Heart left ventricle (tissue), 16 donors: Measurements from ENCODE around the gene KITLG. TPM values are rescaled to one million over a fixed set of nuclear protein-coding genes. Genes with fewer than 3 reads are reported as not detected.

Source experiments
- ATAC-seq, 4 donors: fragments of 200-7000 bp; cut with Tn5 transposase; one replicate each; pipeline ENCODE4 v1.9.1; 2020 to 2022; ENCODE audit warnings: moderate library complexity in 4 of 4, mild to moderate bottlenecking in 3 of 4, moderate number of reproducible peaks in 1 of 4
- DNase-seq, 5 donors: peaks; one replicate each; pipeline ENCODE4 v3.0.0-alpha.2; 2020
- H3K27ac ChIP-seq, 12 donors: fragments of 200-600 bp; sonication (generic) in 4 of 12; one replicate each; pipeline versions ENCODE4 v1.5.0 to v1.8.0; 2016 to 2022; ENCODE audit warnings: mild to moderate bottlenecking in 2 of 12
- H3K27me3 ChIP-seq, 9 donors: fragments of 200-600 bp; sonication (generic) in 2 of 9; one replicate each; pipeline versions ENCODE4 v1.5.1 to v1.8.0; 2016 to 2022; ENCODE audit warnings: mild to moderate bottlenecking in 3 of 9
- H3K36me3 ChIP-seq, 9 donors: fragments of 200-600 bp; sonication (generic) in 2 of 9; one replicate each; pipeline versions ENCODE4 v1.5.0 to v1.8.0; 2018 to 2022; ENCODE audit warnings: mild to moderate bottlenecking in 2 of 9
- H3K4me1 ChIP-seq, 12 donors: fragments of 200-600 bp; sonication (generic) in 4 of 12; one replicate each; pipeline versions ENCODE4 v1.5.0 to v1.8.0; 2016 to 2022; ENCODE audit warnings: mild to moderate bottlenecking in 3 of 12
- H3K4me3 ChIP-seq, 12 donors: fragments of 200-600 bp; sonication (generic) in 4 of 12; one replicate each; pipeline versions ENCODE4 v1.5.0 to v1.8.0; 2017 to 2022; ENCODE audit warnings: mild to moderate bottlenecking in 9 of 12, moderate library complexity in 4 of 12
- H3K9me3 ChIP-seq, 12 donors: fragments of 200-600 bp; sonication (generic) in 4 of 12; one replicate each; pipeline versions ENCODE4 v1.5.0 to v1.8.0; 2016 to 2022; ENCODE audit warnings: mild to moderate bottlenecking in 1 of 12
- POLR2A ChIP-seq, 2 donors: fragments of 450-650 bp; IDR thresholded peaks; one replicate each; pipeline ENCODE4 v1.6.1; 2017; ENCODE audit warnings: antibody characterized with exemption in 2 of 2, mild to moderate bottlenecking in 2 of 2, moderate library complexity in 2 of 2
- WGBS, 4 donors: extraction: QIAGEN DNeasy Blood & Tissue Kit in 2 of 4; methylation state at CpG; one replicate each; pipeline versions ENCODE4 v1.1.5 to v1.1.7; 2013 to 2018; 5-methylcytosine and 5-hydroxymethylcytosine counted together
- intact Hi-C, 10 donors: fragments of 100-400 bp; cut with DNase I; formaldehyde crosslinking; loops; one replicate each; pipeline versions ENCODE4 v1.11.1 to v1.14.2; 2022
- polyA plus RNA-seq, 2 donors: library from polyadenylated mRNA; stranded (reverse); fragments of 200-250 nt; gene quantifications; one replicate each; pipeline ENCODE4 v1.2.3, GENCODE V29; 2013
- total RNA-seq, 9 donors: library from RNA; depleted of rRNA in 2 of 9; stranded (reverse); fragments of >200 nt in 2 of 9; fragmentation: NEBNext Ultra II Directional in 3 of 9; extraction: Animal tissue kit (Norgen Biotek cat#: 25700) in 3 of 9; gene quantifications; one replicate each; pipeline versions ENCODE4 v1.1.0 to v1.2.4, GENCODE V29; 2016 to 2023
- TF ChIP-seq, protein P1 (sequence below), 12 donors: fragments of 200-600 bp; sonication (generic) in 4 of 12; IDR thresholded peaks; one replicate each; pipeline versions ENCODE4 v1.5.0 to v1.8.0; 2018 to 2022; ENCODE audit warnings: antibody characterized with exemption in 12 of 12, mild to moderate bottlenecking in 5 of 12
- donor health status: ischemic (EF 13 %, LVEDD 7.1; RV severe dilation, severe dysfunction).
- donor health status: healthy with polysubstance abuse.
- donor health status: DM: no; HTN: yes; CAD: no.
- donor health status: DM: no; HTN: no; CAD: no.
- donor health status: ischemic (EF 25% LVEDD 6.9; RV normal size, moderate dysfunction).
- donor health status: ischemic (EF 25% LVEDD 5.7; RV mildly dilated, moderate dysfunction).
- donor health status: healthy.
- donor health status: DM: yes; HTN: yes; CAD: no.
- donor health status: ischemic (EF 35%, LVEDD 5.7; RV mildly dilated, moderate dysfunction).
- donor health status: nonischemic (EF 11% LVEDD 7.7; RV severe dilation, severe dysfunction).
- donor health status: DM: yes; HTN: yes; CAD: no.
- donor health status: PGD.
- donor health status: ischemic (EF 29% LVEDD 5.4; RV normal size, mild dysfunction).
- donor health status: nonischemic (EF 23%, LVEDD 6.1; RV moderate dilation, normal function).

KITLG gene
- total and polyA plus RNA-seq, 11 donors, result 3.1 to 15.3 (median 9.3) TPM

DNA sequence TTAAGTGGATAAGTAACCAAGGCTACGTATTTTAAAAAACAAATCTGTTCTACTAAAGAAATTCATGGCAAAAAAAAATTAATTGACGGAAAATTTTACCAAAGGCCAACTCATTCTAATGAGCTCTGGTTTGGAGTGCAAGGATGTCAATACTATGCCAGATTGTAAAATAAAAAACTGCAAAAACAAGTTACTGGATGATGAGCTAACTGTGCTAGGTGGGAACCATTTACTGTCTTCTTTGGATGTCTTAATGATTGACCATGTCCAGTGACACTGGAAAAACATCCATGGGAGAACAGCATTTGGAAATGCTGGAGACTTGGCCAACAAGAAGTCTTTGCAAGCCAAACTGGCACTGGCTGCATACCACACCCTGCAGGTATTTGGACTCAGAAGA, 41.6 kb downstream of the KITLG start:
- ATAC-seq (no peak), DNase-seq (no peak)
- Histone ChIP-seq H3K4me1 (peaks cover 0 to 8% (median 0%) of the 10 kb centered on the region in 12 donors), H3K4me3 (no peak overlapping the region), H3K27ac (no peak overlapping the region), H3K36me3 (peaks cover 0 to 49% (median 0%) of the 10 kb centered on the region in 9 donors), H3K9me3 (no peaks in the 10 kb centered on the region), H3K27me3 (no peaks in the 10 kb centered on the region)
- WGBS, 4 donors, result 84 to 93% (median 90%) methylated on average over 2 of the region's 2 CpGs
- intact Hi-C loops, result no loop called here
- no peak for TF ChIP-seq POLR2A (IDR thresholded peaks at IDR 0.05)
- TF ChIP-seq, protein P1, sequence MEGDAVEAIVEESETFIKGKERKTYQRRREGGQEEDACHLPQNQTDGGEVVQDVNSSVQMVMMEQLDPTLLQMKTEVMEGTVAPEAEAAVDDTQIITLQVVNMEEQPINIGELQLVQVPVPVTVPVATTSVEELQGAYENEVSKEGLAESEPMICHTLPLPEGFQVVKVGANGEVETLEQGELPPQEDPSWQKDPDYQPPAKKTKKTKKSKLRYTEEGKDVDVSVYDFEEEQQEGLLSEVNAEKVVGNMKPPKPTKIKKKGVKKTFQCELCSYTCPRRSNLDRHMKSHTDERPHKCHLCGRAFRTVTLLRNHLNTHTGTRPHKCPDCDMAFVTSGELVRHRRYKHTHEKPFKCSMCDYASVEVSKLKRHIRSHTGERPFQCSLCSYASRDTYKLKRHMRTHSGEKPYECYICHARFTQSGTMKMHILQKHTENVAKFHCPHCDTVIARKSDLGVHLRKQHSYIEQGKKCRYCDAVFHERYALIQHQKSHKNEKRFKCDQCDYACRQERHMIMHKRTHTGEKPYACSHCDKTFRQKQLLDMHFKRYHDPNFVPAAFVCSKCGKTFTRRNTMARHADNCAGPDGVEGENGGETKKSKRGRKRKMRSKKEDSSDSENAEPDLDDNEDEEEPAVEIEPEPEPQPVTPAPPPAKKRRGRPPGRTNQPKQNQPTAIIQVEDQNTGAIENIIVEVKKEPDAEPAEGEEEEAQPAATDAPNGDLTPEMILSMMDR (IDR thresholded peaks at IDR 0.05), result no peak

DNA sequence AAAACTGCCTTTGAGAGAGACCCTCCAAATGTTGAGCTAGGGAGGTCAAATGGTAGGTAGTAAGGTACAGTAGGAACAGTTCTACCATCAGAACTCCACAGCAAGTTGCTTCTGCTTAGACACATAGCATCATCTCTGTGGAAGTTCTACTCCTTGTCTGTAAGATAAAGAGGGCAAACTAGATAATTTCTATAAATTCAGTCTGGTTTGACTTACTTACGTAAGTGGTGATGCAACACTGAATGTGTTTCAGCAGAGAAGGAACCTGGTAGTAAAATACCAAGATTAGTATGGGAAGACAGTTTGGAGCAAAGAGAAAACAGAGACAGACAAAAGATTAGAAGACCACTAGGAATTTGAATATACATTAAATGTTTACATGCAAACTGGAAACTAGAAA, 42.0 kb downstream of the KITLG start:
- intact Hi-C loops, result no loop called here
- no peak overlapping the region for H3K4me3 ChIP-seq
- ATAC-seq (no peak), DNase-seq (no peak)
- no peaks in the 10 kb centered on the region for H3K27me3 ChIP-seq
- no peak overlapping the region for H3K27ac ChIP-seq
- H3K4me1 ChIP-seq, result peaks cover 0 to 8% (median 0%) of the 10 kb centered on the region in 12 donors
- 89 to 98% (median 94%) methylated on average over 1 of the region's 1 CpG for WGBS, 4 donors
- no peaks in the 10 kb centered on the region for H3K9me3 ChIP-seq
- peaks cover 0 to 46% (median 0%) of the 10 kb centered on the region in 9 donors for H3K36me3 ChIP-seq
- TF ChIP-seq, protein P1 (IDR thresholded peaks at IDR 0.05), result no peak
- no peak for TF ChIP-seq POLR2A (IDR thresholded peaks at IDR 0.05)

DNA sequence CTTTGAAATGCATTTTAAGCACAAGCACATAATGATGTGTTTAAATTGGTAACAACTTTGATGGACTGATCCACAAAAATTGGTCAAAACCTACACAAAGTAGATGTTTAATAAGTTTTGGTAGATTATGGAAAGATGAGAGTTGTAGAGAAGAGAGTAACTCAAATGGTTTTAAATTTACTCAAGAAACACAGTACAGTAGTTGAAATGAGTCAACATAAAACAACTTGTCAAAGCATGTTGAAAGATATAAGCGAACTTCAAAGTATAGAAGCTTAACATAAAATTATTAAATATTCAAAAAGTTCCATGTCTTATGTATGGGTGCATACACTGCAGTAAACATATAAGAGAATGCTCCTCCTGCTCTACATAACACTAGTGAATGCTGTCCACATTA, 49.4 kb downstream of the KITLG start:
- intact Hi-C loops, result no loop called here
- peaks cover 0 to 17% (median 6%) of the 10 kb centered on the region in 12 donors for H3K4me1 ChIP-seq
- DNase-seq (no peak), ATAC-seq (no peak)
- H3K4me3 ChIP-seq, result no peak overlapping the region
- TF ChIP-seq, protein P1 (IDR thresholded peaks at IDR 0.05), result no peak
- no peak for TF ChIP-seq POLR2A (IDR thresholded peaks at IDR 0.05)
- H3K9me3 ChIP-seq, result peaks cover 0 to 12% (median 5%) of the 10 kb centered on the region in 12 donors
- WGBS, 4 donors, result 96 to 100% (median 99%) methylated on average over 1 of the region's 1 CpG
- peaks cover 0 to 24% (median 4%) of the 10 kb centered on the region in 9 donors for H3K36me3 ChIP-seq
- peak overlapping the region in 1 of 12 donors; percentile 39 for H3K27ac ChIP-seq
- H3K27me3 ChIP-seq, result no peaks in the 10 kb centered on the region

DNA sequence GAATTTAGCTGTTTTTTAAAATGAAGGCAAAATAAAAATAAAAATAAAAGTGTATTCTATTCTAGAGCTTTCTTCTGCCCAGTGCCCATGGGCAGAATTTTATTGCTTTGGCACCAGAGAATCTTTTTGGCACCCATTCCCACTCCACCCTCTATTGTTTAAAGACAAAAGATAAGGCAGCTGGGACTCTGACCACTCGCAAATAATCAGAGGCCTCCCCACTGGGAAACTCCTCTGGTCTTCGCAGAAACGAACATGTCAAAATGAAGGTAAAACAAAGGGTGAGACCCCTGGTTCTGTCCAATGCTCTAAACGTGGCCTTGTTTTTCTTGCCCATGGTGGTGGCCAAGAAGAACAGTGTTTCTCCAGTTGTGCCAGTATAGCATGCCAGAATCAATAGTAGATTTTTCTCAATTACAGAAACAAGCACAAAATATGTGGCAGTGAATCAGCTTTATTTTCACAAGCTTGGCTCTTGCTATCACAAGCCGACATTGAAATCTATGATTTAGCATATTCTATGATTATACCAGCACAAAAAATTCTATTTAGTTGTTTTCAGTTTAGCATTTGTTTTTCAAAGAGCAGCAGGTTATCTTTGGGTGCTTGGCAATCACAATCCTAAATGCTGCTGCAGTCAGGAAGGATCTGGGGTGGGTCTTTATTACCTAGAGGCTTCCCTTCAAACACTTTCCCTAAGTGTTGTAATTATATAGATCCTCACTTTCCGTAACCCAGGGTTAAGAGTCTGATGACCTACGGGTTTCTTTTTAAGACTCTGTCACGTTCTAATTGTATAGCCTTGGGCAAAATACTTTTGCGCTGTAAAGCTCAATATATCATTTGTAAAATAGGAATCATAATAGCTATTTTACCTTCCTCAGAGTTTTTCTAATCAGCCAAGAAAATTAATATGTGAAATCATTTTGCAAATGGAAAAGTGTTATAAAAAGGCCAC, 50.5 kb downstream of the KITLG start:
- peaks cover 0 to 27% (median 4%) of the 10 kb centered on the region in 9 donors for H3K36me3 ChIP-seq
- H3K27ac ChIP-seq, result peak overlapping the region in 10 of 12 donors; percentile 8 to 54 (median 34)

More for the DNA sequence above, 50.5 kb downstream of the KITLG start:
- Histone ChIP-seq H3K4me1 (peaks cover 0 to 17% (median 6%) of the 10 kb centered on the region in 12 donors), H3K27me3 (no peaks in the 10 kb centered on the region), H3K9me3 (peaks cover 0 to 12% (median 5%) of the 10 kb centered on the region in 12 donors), H3K4me3 (no peak overlapping the region)
- intact Hi-C loops, result no loop called here
- ATAC-seq (peak in 3 of 4 donors; percentile 36 to 48 (median 47)), DNase-seq (no peak)
- TF ChIP-seq POLR2A (IDR thresholded peaks at IDR 0.05), result no peak
- TF ChIP-seq, protein P1 (IDR thresholded peaks at IDR 0.05), result no peak
- WGBS, 4 donors, result 47 to 55% (median 51%) methylated on average over 9 of the region's 9 CpGs
